Measurements from ENCODE around the gene ADGRL3. TPM values are rescaled to one million over a fixed set of nuclear protein-coding genes. Genes with fewer than 3 reads are reported as not detected.

The ADGRL3 gene
- total and polyA plus RNA-seq, 4 donors, result 0.39 to 59.9 (median 2.9) TPM

GRCh38 chr4:61604054-61604453 lies 403.9 kb downstream of the ADGRL3 start:
- no peak for TF ChIP-seq CTCF (IDR thresholded peaks at IDR 0.05; ENCODE audit: control extremely low read depth, extremely low read depth)
- ATAC-seq (ENCODE audit: insufficient read depth, low FRiP score) (no peak), DNase-seq (no peak)
- Histone ChIP-seq H3K4me1 (ENCODE audit: control insufficient read depth in 5 of 5, insufficient read depth in 5 of 5, low read length in 5 of 5) (peaks cover 0 to 14% (median 0%) of the 10 kb centered on the region in 5 donors), H3K27me3 (ENCODE audit: control insufficient read depth in 3 of 3, insufficient read depth in 3 of 3, low read length in 2 of 3) (no peaks in the 10 kb centered on the region), H3K36me3 (ENCODE audit: control insufficient read depth in 4 of 4, insufficient read depth in 4 of 4, low read length in 4 of 4) (no peaks in the 10 kb centered on the region), H3K4me3 (no peak overlapping the region), H3K27ac (ENCODE audit: low read depth in 1 of 2, low read length in 1 of 2) (no peak overlapping the region), H3K9me3 (ENCODE audit: control insufficient read depth in 4 of 4, insufficient read depth in 3 of 4, low read length in 3 of 4) (no peaks in the 10 kb centered on the region), H3K9ac (ENCODE audit: insufficient read depth in 1 of 2, low read length in 2 of 2) (no peak overlapping the region)
- WGBS, 2 donors, result 84 to 92% methylated on average over 2 of the region's 2 CpGs

DNA sequence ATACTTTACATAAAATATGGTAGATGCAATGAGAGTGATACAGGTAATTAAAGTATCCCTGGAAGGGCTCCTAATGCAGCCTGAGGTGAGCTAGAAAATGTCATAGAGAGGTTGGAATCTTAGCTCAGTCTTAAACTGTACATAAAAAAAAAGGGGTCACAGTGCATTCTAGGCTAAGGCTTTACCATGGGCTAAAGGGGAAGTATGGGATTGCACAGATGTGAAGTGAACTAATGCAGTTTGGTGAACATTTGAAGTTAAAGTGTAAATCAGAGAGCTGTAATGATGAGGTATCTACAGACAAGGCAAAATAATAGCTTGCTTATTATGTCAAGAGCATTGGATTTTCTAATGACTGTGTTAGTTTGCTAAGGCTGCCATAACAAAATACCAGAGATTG lies 405.9 kb downstream of the ADGRL3 start:
- Histone ChIP-seq H3K4me1 (ENCODE audit: control insufficient read depth in 5 of 5, insufficient read depth in 5 of 5, low read length in 5 of 5) (peaks cover 0 to 16% (median 0%) of the 10 kb centered on the region in 5 donors), H3K4me3 (no peak overlapping the region), H3K9me3 (ENCODE audit: control insufficient read depth in 4 of 4, insufficient read depth in 3 of 4, low read length in 3 of 4) (no peaks in the 10 kb centered on the region), H3K9ac (ENCODE audit: insufficient read depth in 1 of 2, low read length in 2 of 2) (no peak overlapping the region), H3K27me3 (ENCODE audit: control insufficient read depth in 3 of 3, insufficient read depth in 3 of 3, low read length in 2 of 3) (no peaks in the 10 kb centered on the region), H3K27ac (ENCODE audit: low read depth in 1 of 2, low read length in 1 of 2) (no peak overlapping the region), H3K36me3 (ENCODE audit: control insufficient read depth in 4 of 4, insufficient read depth in 4 of 4, low read length in 4 of 4) (no peaks in the 10 kb centered on the region)
- ATAC-seq (ENCODE audit: insufficient read depth, low FRiP score), result no peak
- DNase-seq, result no peak
- no peak for TF ChIP-seq CTCF (IDR thresholded peaks at IDR 0.05; ENCODE audit: control extremely low read depth, extremely low read depth)

- H3K27me3 ChIP-seq (ENCODE audit: control insufficient read depth in 3 of 3, insufficient read depth in 3 of 3, low read length in 2 of 3), result no peaks in the 10 kb centered on the region
- DNase-seq (no peak), ATAC-seq (ENCODE audit: insufficient read depth, low FRiP score) (no peak)
- H3K4me3 ChIP-seq, result no peak overlapping the region
- H3K36me3 ChIP-seq (ENCODE audit: control insufficient read depth in 4 of 4, insufficient read depth in 4 of 4, low read length in 4 of 4), result no peaks in the 10 kb centered on the region
- no peak overlapping the region for H3K27ac ChIP-seq (ENCODE audit: low read depth in 1 of 2, low read length in 1 of 2)
- no peaks in the 10 kb centered on the region for H3K9me3 ChIP-seq (ENCODE audit: control insufficient read depth in 4 of 4, insufficient read depth in 3 of 4, low read length in 3 of 4)
- TF ChIP-seq CTCF (IDR thresholded peaks at IDR 0.05; ENCODE audit: control extremely low read depth, extremely low read depth), result no peak
- H3K9ac ChIP-seq (ENCODE audit: insufficient read depth in 1 of 2, low read length in 2 of 2), result no peak overlapping the region
- H3K4me1 ChIP-seq (ENCODE audit: control insufficient read depth in 5 of 5, insufficient read depth in 5 of 5, low read length in 5 of 5), result no peaks in the 10 kb centered on the region
Measured at GRCh38 chr4:61614231-61614630, 414.1 kb downstream of the ADGRL3 start.

GRCh38 chr4:61619528-61619927 lies 419.4 kb downstream of the ADGRL3 start:
- Histone ChIP-seq H3K27me3 (ENCODE audit: control insufficient read depth in 3 of 3, insufficient read depth in 3 of 3, low read length in 2 of 3) (no peaks in the 10 kb centered on the region), H3K4me1 (ENCODE audit: control insufficient read depth in 5 of 5, insufficient read depth in 5 of 5, low read length in 5 of 5) (no peaks in the 10 kb centered on the region), H3K9ac (ENCODE audit: insufficient read depth in 1 of 2, low read length in 2 of 2) (no peak overlapping the region), H3K27ac (ENCODE audit: low read depth in 1 of 2, low read length in 1 of 2) (no peak overlapping the region), H3K36me3 (ENCODE audit: control insufficient read depth in 4 of 4, insufficient read depth in 4 of 4, low read length in 4 of 4) (no peaks in the 10 kb centered on the region), H3K9me3 (ENCODE audit: control insufficient read depth in 4 of 4, insufficient read depth in 3 of 4, low read length in 3 of 4) (no peaks in the 10 kb centered on the region), H3K4me3 (no peak overlapping the region)
- TF ChIP-seq CTCF (IDR thresholded peaks at IDR 0.05; ENCODE audit: control extremely low read depth, extremely low read depth), result no peak
- DNase-seq (no peak), ATAC-seq (ENCODE audit: insufficient read depth, low FRiP score) (no peak)
- 71 to 82% methylated on average over 4 of the region's 4 CpGs for WGBS, 2 donors
